ENCODE measurements around the gene CARMIL1.

DNA sequence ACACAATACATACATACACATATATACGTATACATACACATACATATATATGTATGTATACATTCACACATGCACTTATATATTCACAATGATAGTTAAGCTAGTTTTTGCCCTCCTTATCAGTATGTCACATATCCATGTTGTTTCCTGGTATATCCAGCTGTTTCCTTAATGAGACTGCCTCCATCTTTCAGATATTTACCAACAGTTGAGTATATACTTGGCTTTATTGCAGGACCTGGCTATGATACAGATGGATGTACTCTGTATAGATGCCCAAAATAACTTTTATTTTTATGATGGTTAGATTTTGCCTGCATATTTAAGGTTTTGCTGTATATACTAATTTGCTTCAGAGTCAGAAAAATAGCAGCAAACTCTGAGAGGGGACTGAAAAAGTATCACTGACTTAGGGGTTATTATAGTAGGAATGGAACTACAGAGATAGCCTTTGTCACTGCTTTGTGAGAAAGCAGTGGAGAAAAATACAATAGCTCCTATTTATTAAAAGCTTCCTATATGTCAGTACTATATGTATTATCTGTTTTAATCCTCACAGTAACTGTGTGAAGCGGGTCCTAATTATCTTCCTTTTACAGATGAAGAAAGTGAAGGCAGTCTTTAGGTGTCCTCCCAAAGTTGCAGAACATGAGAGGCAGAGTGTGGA, 35.5 kb downstream of the CARMIL1 start:
- TF ChIP-seq, protein P1, sequence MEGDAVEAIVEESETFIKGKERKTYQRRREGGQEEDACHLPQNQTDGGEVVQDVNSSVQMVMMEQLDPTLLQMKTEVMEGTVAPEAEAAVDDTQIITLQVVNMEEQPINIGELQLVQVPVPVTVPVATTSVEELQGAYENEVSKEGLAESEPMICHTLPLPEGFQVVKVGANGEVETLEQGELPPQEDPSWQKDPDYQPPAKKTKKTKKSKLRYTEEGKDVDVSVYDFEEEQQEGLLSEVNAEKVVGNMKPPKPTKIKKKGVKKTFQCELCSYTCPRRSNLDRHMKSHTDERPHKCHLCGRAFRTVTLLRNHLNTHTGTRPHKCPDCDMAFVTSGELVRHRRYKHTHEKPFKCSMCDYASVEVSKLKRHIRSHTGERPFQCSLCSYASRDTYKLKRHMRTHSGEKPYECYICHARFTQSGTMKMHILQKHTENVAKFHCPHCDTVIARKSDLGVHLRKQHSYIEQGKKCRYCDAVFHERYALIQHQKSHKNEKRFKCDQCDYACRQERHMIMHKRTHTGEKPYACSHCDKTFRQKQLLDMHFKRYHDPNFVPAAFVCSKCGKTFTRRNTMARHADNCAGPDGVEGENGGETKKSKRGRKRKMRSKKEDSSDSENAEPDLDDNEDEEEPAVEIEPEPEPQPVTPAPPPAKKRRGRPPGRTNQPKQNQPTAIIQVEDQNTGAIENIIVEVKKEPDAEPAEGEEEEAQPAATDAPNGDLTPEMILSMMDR (IDR thresholded peaks at IDR 0.05; ENCODE audit: insufficient read depth, low read depth, low read length), result no peak
- TF ChIP-seq EZH2 (IDR thresholded peaks at IDR 0.05; ENCODE audit: insufficient read depth, low read length), result no peak

All from astrocyte (in vitro differentiated cells and primary cell).